H1 (cell line): ENCODE measurements around the gene PLAAT2.

Experiments
- BRCA1 ChIP-seq: IDR thresholded peaks from 2 replicates; pipeline ENCODE4 v1.6.1; 2012; ENCODE audit warnings: low read depth, low read length, improper control_type of control experiment
- JUN ChIP-seq: IDR thresholded peaks from 2 replicates; pipeline ENCODE4 v1.6.1; 2011; ENCODE audit warnings: low read depth, mild to moderate bottlenecking, improper control_type of control experiment, low read length
- TAF1 ChIP-seq: IDR thresholded peaks from 2 replicates; pipeline ENCODE4 v1.6.1; 2011; ENCODE audit warnings: mild to moderate bottlenecking, low read depth, low read length

GRCh38 chr11:63611395-63611747 lies 48.2 kb upstream of the PLAAT2 start:
- TF ChIP-seq TAF1 (no peak), JUN (no peak), BRCA1 (no peak)
